Fibroblast of pulmonary artery (primary cell): Measurements from ENCODE around the gene TMEM266.

ENCODE experiments used
- DNase-seq: peaks from one replicate; pipeline ENCODE4 v3.0.0-alpha.2; 2010; ENCODE audit warnings: low read depth
- H3K4me3 ChIP-seq: replicated peaks from 2 replicates; pipeline ENCODE4 v1.5.1; 2011; ENCODE audit warnings: low read depth, mild to moderate bottlenecking, control low read depth, low read length, moderate library complexity
- TF ChIP-seq, protein P1 (sequence below): IDR thresholded peaks from 2 replicates; pipeline ENCODE4 v1.5.1; 2011; ENCODE audit warnings: mild to moderate bottlenecking, control low read depth, low read length, inconsistent platforms; ENCODE audit errors: missing control alignments

The TMEM266 gene

DNA sequence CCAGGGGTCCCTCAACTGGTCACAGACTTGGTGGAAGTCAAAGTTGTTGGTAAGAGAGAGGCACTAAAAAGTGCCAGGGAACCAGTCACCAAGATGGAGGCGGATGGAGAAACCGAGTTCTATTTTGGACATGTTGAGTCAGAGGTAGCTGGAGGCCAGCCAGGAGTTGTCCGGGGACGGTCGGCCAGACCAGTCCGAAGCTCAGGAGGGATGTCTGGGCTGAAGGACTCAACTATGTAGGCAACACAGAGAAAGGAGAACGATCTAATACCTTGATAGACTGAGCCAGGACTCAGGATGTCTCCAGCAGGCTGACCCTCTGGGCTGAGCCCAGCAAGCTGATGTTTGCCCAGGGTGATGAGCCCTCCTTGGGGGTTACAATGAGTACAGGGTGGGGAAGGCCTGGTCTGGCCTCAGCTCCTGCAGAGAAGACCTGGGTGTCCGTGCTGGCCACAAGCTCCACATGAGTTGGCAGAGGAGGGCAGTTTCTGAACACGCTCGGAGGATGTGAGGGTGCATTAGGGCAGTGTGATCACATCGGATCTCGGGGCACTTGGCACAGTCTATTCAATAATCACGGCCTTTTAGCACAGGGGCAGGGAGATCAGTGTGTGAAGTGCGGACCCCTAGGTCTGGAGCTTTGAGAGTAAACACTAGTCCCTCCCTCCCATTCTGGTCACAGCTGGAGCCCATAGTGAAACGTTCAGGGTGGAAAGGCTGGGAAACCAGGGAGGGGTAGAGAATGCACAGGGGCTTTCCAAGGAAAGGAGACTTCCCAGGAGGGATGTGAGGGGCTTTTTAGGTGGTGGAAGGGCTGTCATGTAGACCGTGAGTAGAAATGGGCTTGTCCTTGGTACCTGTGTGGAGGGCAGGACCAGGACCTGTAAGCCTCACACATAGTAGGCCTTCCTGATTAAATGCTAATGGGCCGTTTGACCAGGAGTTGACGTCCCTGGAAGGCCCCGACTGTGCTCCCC is 139.6 kb downstream of the TMEM266 start:
- TF ChIP-seq, protein P1, sequence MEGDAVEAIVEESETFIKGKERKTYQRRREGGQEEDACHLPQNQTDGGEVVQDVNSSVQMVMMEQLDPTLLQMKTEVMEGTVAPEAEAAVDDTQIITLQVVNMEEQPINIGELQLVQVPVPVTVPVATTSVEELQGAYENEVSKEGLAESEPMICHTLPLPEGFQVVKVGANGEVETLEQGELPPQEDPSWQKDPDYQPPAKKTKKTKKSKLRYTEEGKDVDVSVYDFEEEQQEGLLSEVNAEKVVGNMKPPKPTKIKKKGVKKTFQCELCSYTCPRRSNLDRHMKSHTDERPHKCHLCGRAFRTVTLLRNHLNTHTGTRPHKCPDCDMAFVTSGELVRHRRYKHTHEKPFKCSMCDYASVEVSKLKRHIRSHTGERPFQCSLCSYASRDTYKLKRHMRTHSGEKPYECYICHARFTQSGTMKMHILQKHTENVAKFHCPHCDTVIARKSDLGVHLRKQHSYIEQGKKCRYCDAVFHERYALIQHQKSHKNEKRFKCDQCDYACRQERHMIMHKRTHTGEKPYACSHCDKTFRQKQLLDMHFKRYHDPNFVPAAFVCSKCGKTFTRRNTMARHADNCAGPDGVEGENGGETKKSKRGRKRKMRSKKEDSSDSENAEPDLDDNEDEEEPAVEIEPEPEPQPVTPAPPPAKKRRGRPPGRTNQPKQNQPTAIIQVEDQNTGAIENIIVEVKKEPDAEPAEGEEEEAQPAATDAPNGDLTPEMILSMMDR: no peak
- H3K4me3 ChIP-seq: no peak overlapping the region
- peak; percentile 88 for DNase-seq

DNA sequence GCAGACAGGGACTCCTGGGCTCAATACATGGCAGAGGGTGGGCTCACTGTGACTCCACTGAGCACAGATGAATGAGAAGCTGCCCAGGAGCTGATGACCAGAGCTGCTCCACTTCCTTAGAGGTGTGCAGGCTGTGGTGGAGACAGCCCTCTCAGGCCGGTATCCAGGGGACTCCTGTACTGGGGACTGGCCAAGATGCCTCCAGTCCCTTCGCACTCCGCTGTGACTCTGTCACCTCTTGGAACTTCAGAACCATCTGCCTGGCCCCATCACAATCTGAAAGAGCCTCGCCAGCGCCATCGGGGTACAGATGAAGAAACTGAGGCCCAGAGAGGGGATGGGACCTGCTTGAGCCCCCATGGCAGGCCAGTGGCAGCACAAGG is 140.3 kb downstream of the TMEM266 start:
- TF ChIP-seq, protein P1: no peak
- H3K4me3 ChIP-seq: no peak overlapping the region
- no peak for DNase-seq

DNA sequence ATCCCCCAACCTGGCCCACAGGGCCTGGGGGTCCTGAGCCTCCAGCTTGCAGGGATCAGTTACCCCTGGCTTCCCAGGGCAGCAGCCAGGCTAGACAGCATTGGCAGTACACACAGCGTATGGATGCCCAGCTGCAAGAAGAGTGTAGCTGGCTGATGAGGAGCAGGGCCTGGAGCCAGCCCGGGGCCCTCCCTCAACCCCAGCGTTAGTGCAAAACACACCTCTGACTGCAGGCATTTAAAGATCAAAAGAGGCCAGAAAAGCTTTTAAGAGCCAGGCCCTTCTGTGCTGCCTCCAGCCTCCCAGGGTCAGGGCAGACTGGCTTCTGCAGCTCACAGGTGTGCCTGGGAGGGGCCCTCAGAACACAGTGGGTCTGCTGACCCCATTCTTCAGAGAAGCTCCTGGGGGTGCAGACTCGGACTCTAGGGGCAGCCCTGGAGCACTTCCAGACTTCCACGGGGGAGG is 140.9 kb downstream of the TMEM266 start:
- no peak for DNase-seq
- no peak overlapping the region for H3K4me3 ChIP-seq
- TF ChIP-seq, protein P1: no peak

DNA sequence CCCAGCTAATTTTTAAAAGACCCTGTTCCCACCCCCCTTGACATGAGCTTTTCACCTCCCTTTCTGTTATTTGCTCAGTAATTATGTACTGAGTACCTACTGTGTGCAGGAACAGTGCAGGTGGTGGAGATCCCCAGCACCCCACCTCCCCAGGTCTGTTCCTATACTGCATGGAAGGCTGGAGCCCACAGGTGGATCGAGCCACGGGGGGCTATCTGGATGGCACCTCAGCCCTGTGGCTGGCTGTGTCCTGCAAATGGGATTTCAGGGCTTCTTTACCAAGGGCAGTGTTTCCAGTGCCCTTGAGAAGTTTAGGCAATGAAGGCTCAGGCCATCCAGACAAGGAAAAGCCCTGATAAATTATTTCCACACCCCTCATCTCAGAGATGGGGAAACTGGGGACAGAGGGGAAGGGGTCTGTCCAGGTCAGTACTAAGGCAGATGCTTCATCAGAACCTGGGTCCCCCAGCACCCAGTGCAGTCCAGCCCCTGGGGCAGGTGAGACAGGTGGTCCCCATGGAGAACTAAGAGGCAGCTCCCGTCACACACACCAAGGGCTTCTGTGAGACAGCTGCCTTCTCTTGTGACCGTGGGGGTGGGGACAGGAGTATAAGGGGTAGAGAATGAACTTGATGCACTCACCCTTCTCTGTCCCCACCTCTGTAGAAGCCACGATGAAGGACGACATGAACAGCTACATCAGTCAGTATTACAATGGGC is 141.9 kb downstream of the TMEM266 start:
- DNase-seq: no peak
- no peak overlapping the region for H3K4me3 ChIP-seq
- TF ChIP-seq, protein P1: no peak

DNA sequence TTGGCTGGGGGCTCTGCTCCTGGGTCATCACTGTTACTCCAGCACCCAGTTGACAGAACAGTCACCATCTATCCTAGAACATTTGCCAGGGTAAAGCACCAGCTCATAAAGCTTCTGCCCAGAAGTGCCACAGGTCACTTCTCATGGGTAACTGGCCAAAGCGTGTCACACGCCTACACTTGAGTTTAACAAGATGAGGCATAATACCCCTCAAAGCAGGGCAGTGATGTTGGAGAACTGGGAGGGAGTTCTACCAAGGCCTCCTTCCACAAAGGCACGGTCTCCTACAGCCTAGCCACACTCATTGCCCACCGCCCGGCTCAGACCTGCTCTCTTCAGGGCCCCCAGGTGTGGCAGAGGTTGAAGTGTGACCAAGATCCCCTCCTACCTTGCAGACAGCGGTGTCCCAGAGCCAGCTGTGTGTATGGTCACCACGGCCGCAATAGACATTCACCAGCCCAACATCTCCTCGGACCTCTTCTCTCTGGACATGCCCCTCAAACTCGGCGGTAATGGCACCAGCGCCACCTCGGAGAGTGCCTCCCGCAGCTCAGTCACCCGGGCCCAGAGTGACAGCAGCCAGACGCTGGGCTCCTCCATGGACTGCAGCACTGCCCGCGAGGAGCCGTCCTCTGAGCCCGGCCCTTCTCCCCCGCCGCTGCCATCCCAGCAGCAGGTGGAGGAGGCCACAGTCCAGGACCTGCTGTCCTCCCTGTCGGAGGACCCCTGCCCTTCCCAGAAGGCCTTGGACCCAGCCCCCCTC is 143.7 kb downstream of the TMEM266 start:
- no peak overlapping the region for H3K4me3 ChIP-seq
- TF ChIP-seq, protein P1: no peak
- no peak for DNase-seq

DNA sequence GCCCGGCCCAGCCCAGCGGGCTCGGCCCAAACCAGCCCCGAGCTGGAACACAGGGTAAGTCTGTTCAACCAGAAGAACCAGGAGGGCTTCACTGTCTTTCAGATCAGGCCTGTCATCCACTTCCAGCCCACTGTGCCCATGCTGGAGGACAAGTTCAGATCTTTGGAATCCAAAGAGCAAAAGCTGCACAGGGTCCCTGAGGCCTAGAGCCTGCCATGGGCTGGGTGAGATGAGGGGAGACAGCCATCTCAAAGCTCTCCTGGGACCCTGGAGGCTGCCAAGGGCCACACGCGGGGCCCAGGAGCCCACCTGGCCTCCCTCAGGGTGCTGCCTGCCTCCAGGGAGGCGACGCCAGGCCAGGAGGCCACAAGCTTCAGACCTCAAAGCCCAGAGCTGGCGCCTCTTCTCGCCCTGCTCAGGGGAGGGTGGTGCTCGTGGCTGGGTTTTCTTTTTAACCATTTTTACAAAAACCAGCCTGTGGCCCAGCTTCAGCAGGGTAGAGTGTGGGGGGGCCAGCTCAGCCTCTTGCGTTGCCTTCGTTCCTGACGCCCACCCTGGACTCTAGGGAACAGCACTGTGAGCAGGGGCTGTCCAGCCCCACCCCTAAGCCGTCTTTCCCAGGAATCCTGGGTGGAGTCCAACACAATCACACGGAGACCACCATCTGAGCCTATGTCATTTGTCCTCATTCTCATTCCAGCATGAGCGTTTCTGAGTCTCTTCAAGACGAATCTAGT is 144.5 kb downstream of the TMEM266 start:
- DNase-seq: no peak
- H3K4me3 ChIP-seq: no peak overlapping the region
- TF ChIP-seq, protein P1: no peak
